Neuronal stem cell (in vitro differentiated cells): ENCODE results near the gene PNPLA3.
A peak's percentile ranks its signal among the peaks of the same experiment; 100 is the strongest.

Experiments
- DNase-seq: peaks from one replicate; pipeline ENCODE4 v3.0.0-alpha.2; 2013; ENCODE audit warnings: low spot score
- H2AFZ ChIP-seq: one replicate; pipeline ENCODE4 v1.6.1; 2013; ENCODE audit warnings: mild to moderate bottlenecking, low read length, inconsistent platforms
- H2AK5ac ChIP-seq: 2 replicates; pipeline ENCODE4 v1.6.1; 2013; ENCODE audit warnings: low read depth, mild to moderate bottlenecking, inconsistent platforms, low read length, moderate library complexity, mixed read lengths
- H2BK120ac ChIP-seq: 2 replicates; pipeline ENCODE4 v1.6.1; 2013; ENCODE audit warnings: low read depth, mild to moderate bottlenecking, inconsistent platforms, low read length, moderate library complexity, mixed read lengths
- H2BK12ac ChIP-seq: one replicate; pipeline ENCODE4 v1.6.1; 2013; ENCODE audit warnings: low read length, inconsistent platforms
- H2BK15ac ChIP-seq: 2 replicates; pipeline ENCODE4 v1.6.1; 2013; ENCODE audit warnings: mild to moderate bottlenecking, low read length, inconsistent platforms, mixed read lengths
- H2BK5ac ChIP-seq: one replicate; pipeline ENCODE4 v1.6.1; 2013; ENCODE audit warnings: inconsistent platforms, mild to moderate bottlenecking, low read length, moderate library complexity
- H3K14ac ChIP-seq: one replicate; pipeline ENCODE4 v1.6.1; 2013; ENCODE audit warnings: low read length, inconsistent platforms
- H3K18ac ChIP-seq: 2 replicates; pipeline ENCODE4 v1.6.1; 2013; ENCODE audit warnings: low read length, inconsistent platforms
- H3K23ac ChIP-seq: 2 replicates; pipeline ENCODE4 v1.6.1; 2013; ENCODE audit warnings: low read depth, mild to moderate bottlenecking, mixed read lengths, low read length, inconsistent platforms; ENCODE audit not compliant: poor library complexity
- H3K27ac ChIP-seq: replicated peaks from 3 replicates; pipeline ENCODE4 v1.5.1; 2013; ENCODE audit warnings: low read length, inconsistent platforms
- H3K27me3 ChIP-seq, 3 experiments: 2 replicates each; pipeline ENCODE4 v1.6.1; 2013; ENCODE audit warnings: low read length in 3 of 3, mild to moderate bottlenecking in 2 of 3, inconsistent platforms in 1 of 3, low read depth in 1 of 3, mixed read lengths in 1 of 3, moderate library complexity in 1 of 3; ENCODE audit not compliant: control insufficient read depth in 3 of 3, insufficient read depth in 3 of 3
- H3K36me3 ChIP-seq, 2 donors: replicated peaks in 1 of 2; 2 replicates each; pipeline ENCODE4 v1.6.1; 2013; ENCODE audit warnings: low read length in 2 of 2; ENCODE audit not compliant: control insufficient read depth in 2 of 2, insufficient read depth in 2 of 2
- H3K4ac ChIP-seq: 2 replicates; pipeline ENCODE4 v1.6.1; 2013; ENCODE audit warnings: inconsistent platforms, mild to moderate bottlenecking, low read length, moderate library complexity
- H3K4me1 ChIP-seq, 2 donors: 1 replicate in 1 of 2; 2 replicates in 1 of 2; pipeline ENCODE4 v1.6.1; 2013; ENCODE audit warnings: low read length in 2 of 2, low read depth in 1 of 2; ENCODE audit not compliant: control insufficient read depth in 2 of 2, insufficient read depth in 1 of 2
- H3K4me2 ChIP-seq: one replicate; pipeline ENCODE4 v1.6.1; 2013; ENCODE audit warnings: mild to moderate bottlenecking, low read length, inconsistent platforms; ENCODE audit not compliant: insufficient read depth, poor library complexity, severe bottlenecking
- H3K4me3 ChIP-seq, 2 donors: 2 replicates each; pipeline ENCODE4 v1.5.1; 2013; ENCODE audit warnings: low read length in 2 of 2, mild to moderate bottlenecking in 2 of 2, inconsistent platforms in 1 of 2, moderate library complexity in 1 of 2
- H3K79me1 ChIP-seq: one replicate; pipeline ENCODE4 v1.6.1; 2013; ENCODE audit warnings: low read depth, mild to moderate bottlenecking, inconsistent platforms, low read length, moderate library complexity
- H3K9ac ChIP-seq: one replicate; pipeline ENCODE4 v1.6.1; 2013; ENCODE audit warnings: mild to moderate bottlenecking, low read depth, low read length, inconsistent platforms; ENCODE audit not compliant: poor library complexity
- H3K9me3 ChIP-seq, 2 donors: replicated peaks in 1 of 2; 2 replicates each; pipeline versions ENCODE3 to v1.6.1; 2013; ENCODE audit warnings: low read length in 2 of 2, mild to moderate bottlenecking in 2 of 2, inconsistent platforms in 1 of 2, low read depth in 1 of 2, mixed read lengths in 1 of 2, moderate library complexity in 1 of 2; ENCODE audit not compliant: control insufficient read depth in 2 of 2, insufficient read depth in 1 of 2
- H4K8ac ChIP-seq: one replicate; pipeline ENCODE4 v1.6.1; 2013; ENCODE audit warnings: low read depth, mild to moderate bottlenecking, inconsistent platforms, low read length, moderate library complexity
- H4K91ac ChIP-seq: one replicate; pipeline ENCODE4 v1.6.1; 2013; ENCODE audit warnings: low read length, low read depth, mild to moderate bottlenecking, inconsistent platforms; ENCODE audit not compliant: poor library complexity
- WGBS, 2 donors: extraction: QIAGEN DNeasy Blood & Tissue Kit; methylation state at CpG; one replicate each; pipeline ENCODE4 v1.1.7; 2013; ENCODE audit warnings: missing lambda C conversion rate in 2 of 2, mixed read lengths in 1 of 2; ENCODE audit not compliant: insufficient read length in 2 of 2, insufficient replicate concordance in 1 of 2; ENCODE audit errors: extremely low coverage in 2 of 2; 5-methylcytosine and 5-hydroxymethylcytosine counted together

The PNPLA3 gene

DNA sequence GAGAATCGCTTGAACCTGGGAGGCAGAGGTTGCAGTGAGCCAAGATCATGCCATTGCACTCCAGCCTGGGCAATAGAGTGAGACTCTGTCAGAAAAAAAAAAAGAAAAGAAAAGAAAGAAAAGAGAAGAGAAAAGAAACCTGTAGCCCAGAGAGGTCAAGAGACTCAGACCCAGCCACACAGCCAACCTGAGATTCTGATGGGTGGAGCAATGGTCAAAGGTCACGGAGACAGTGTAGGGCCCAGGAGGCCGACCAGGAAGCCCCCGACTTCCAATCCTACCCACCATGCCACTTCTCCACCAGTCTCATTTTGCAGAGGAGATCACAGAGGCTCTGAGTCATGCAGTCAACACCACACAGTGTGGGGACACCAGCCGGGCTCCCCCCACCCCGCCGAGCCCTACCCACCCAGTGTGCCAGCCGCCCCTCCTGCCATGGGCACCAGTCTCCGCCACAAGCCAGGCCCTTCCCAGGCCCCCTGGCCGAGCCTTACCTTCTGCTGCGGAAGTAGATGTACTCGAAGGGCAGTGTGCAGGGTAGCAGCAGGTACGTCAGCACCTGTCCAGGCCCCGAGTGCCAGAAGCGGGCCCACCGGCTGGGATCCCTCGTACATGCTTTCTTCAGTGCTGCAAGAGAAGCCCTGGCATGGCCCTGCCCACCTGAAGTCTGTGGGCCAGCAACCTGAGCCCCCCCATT, 39.7 kb upstream of the PNPLA3 start:
- H2BK120ac ChIP-seq = no peak overlapping the region
- no CpG with 5 or more reads among the region's 17 CpGs for WGBS, 2 donors
- H4K91ac ChIP-seq = no peak overlapping the region
- peak overlapping the region; percentile 6 for H3K4ac ChIP-seq
- peak overlapping the region; percentile 14 for H3K9ac ChIP-seq
- H3K36me3 ChIP-seq = no peaks in the 10 kb centered on the region
- H3K14ac ChIP-seq = no peak overlapping the region
- H3K9me3 ChIP-seq = no peaks in the 10 kb centered on the region
- peaks cover 0 to 2% of the 10 kb centered on the region in 2 donors for H3K4me1 ChIP-seq
- peaks cover 0 to 31% (median 0%) of the 10 kb centered on the region in 3 experiments for H3K27me3 ChIP-seq
- H2AK5ac ChIP-seq = peak overlapping the region; percentile 42
- H2BK15ac ChIP-seq = no peak overlapping the region
- H4K8ac ChIP-seq = no peak overlapping the region
- no peak overlapping the region for H2AFZ ChIP-seq
- H2BK12ac ChIP-seq = no peak overlapping the region
- H3K23ac ChIP-seq = no peak overlapping the region
- H3K27ac ChIP-seq = no peak overlapping the region
- H2BK5ac ChIP-seq = no peak overlapping the region
- H3K4me2 ChIP-seq = no peak overlapping the region
- H3K4me3 ChIP-seq = no peak overlapping the region
- no peak overlapping the region for H3K18ac ChIP-seq
- peaks cover 5% of the 10 kb centered on the region for H3K79me1 ChIP-seq
- DNase-seq = no peak

DNA sequence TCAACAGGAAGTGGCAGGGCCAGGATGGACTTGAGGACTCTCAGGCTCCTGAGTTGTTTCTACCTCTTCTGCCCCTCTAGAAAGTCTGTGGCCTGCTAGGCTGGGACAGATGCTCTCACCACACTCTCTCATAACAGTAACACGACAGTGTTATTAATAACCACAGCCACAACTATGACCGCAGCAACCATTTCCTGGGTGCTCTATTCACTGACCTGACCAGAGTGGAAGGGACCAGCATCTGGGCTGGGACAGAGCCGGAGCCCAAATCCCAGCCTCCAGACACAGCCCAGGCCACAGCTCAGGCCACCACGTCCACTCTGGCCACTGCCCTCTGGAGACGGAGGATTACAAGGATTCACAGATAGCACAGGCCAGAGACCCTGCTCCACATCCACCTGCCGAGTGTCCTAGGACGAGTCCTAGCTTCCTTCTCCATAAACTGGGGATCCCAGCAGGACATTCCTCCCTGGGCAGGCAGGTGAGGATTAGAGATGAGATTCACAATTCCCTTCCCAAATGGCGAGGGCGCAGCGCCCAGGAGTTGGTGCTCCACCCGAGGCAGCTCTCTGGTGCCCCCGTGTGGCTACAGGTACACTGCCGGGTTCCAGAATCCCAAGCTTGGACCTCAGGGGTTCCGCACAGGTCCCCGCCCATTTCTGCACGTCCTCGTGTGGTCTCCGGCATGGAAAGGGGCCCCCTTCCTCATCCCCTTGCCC, 38.8 kb upstream of the PNPLA3 start:
- Histone ChIP-seq H3K14ac (no peak overlapping the region), H3K23ac (no peak overlapping the region), H3K9me3 (no peaks in the 10 kb centered on the region), H3K27ac (no peak overlapping the region), H3K36me3 (no peaks in the 10 kb centered on the region), H2BK120ac (no peak overlapping the region), H2AFZ (peak overlapping the region; percentile 33), H3K4me2 (no peak overlapping the region), H3K18ac (no peak overlapping the region), H2AK5ac (no peak overlapping the region), H3K79me1 (peaks cover 5% of the 10 kb centered on the region), H3K4ac (no peak overlapping the region), H2BK15ac (no peak overlapping the region), H2BK12ac (no peak overlapping the region), H3K9ac (no peak overlapping the region), H2BK5ac (no peak overlapping the region), H4K8ac (no peak overlapping the region), H3K4me3 (no peak overlapping the region), H3K27me3 (peaks cover 0 to 39% (median 5%) of the 10 kb centered on the region in 3 experiments), H3K4me1 (no peaks in the 10 kb centered on the region), H4K91ac (no peak overlapping the region)
- WGBS, 2 donors = no CpG with 5 or more reads among the region's 18 CpGs
- DNase-seq = peak; percentile 54

- H3K36me3 ChIP-seq = no peaks in the 10 kb centered on the region
- H3K9ac ChIP-seq = no peak overlapping the region
- peaks cover 5% of the 10 kb centered on the region for H3K79me1 ChIP-seq
- H3K27me3 ChIP-seq = peaks cover 0 to 45% (median 10%) of the 10 kb centered on the region in 3 experiments
- no peaks in the 10 kb centered on the region for H3K4me1 ChIP-seq
- H3K23ac ChIP-seq = peak overlapping the region; percentile 39
- H2AK5ac ChIP-seq = peak overlapping the region; percentile 62
- no peak overlapping the region for H3K14ac ChIP-seq
- no peak overlapping the region for H2BK5ac ChIP-seq
- no peak overlapping the region for H2AFZ ChIP-seq
- no peak overlapping the region for H3K4ac ChIP-seq
- H4K8ac ChIP-seq = no peak overlapping the region
- H3K4me2 ChIP-seq = no peak overlapping the region
- H2BK15ac ChIP-seq = no peak overlapping the region
- no peaks in the 10 kb centered on the region for H3K9me3 ChIP-seq
- H4K91ac ChIP-seq = no peak overlapping the region
- no CpG with 5 or more reads among the region's 7 CpGs for WGBS, 2 donors
- no peak overlapping the region for H3K4me3 ChIP-seq
- no peak for DNase-seq
- H3K18ac ChIP-seq = peak overlapping the region; percentile 11
- H2BK120ac ChIP-seq = no peak overlapping the region
- no peak overlapping the region for H3K27ac ChIP-seq
- H2BK12ac ChIP-seq = no peak overlapping the region
Measured at GRCh38 chr22:43885319-43885671, 38.3 kb upstream of the PNPLA3 start.

GRCh38 chr22:43885786-43886185, 37.8 kb upstream of the PNPLA3 start:
- H2BK15ac ChIP-seq = no peak overlapping the region
- no peak overlapping the region for H2BK120ac ChIP-seq
- H3K9ac ChIP-seq = no peak overlapping the region
- no peak overlapping the region for H4K8ac ChIP-seq
- no peaks in the 10 kb centered on the region for H3K36me3 ChIP-seq
- no peak overlapping the region for H3K4ac ChIP-seq
- no peak overlapping the region for H4K91ac ChIP-seq
- no peaks in the 10 kb centered on the region for H3K4me1 ChIP-seq
- H2BK5ac ChIP-seq = no peak overlapping the region
- DNase-seq = no peak
- no peaks in the 10 kb centered on the region for H3K9me3 ChIP-seq
- no peak overlapping the region for H2AK5ac ChIP-seq
- H2BK12ac ChIP-seq = no peak overlapping the region
- no peak overlapping the region for H3K27ac ChIP-seq
- no peak overlapping the region for H3K23ac ChIP-seq
- WGBS, 2 donors = no CpG with 5 or more reads among the region's 6 CpGs
- peaks cover 5% of the 10 kb centered on the region for H3K79me1 ChIP-seq
- H3K4me2 ChIP-seq = no peak overlapping the region
- H3K18ac ChIP-seq = no peak overlapping the region
- no peak overlapping the region for H3K4me3 ChIP-seq
- no peak overlapping the region for H3K14ac ChIP-seq
- no peak overlapping the region for H2AFZ ChIP-seq
- peaks cover 1 to 50% (median 15%) of the 10 kb centered on the region in 3 experiments for H3K27me3 ChIP-seq
